OCI-LY3 (cell line): Measurements from ENCODE around the gene ZFYVE28.
A peak's percentile ranks its signal among the peaks of the same experiment; 100 is the strongest.

Source experiments
- H2AFZ ChIP-seq: fragments of 200-600, 300-600 bp; shearing (Covaris generic); 2 replicates; pipeline ENCODE4 v1.6.0; 2014; ENCODE audit warnings: antibody characterized with exemption, low read depth, low read length
- H3K27ac ChIP-seq: fragments of 200-600, 300-600 bp; sonication (generic); 2 replicates; pipeline ENCODE4 v1.5.1; 2014; ENCODE audit warnings: mild to moderate bottlenecking, low read length, moderate library complexity, mixed read lengths
- H3K27me3 ChIP-seq: fragments of 200-600, 300-600 bp; sonication (generic); 2 replicates; pipeline ENCODE4 v1.6.1; 2014; ENCODE audit warnings: low read depth, low read length, mixed read lengths
- H3K36me3 ChIP-seq: fragments of 200-600, 300-600 bp; sonication (generic); replicated peaks from 2 replicates; pipeline ENCODE3; 2014; ENCODE audit warnings: low read depth, low read length, mixed read lengths
- H3K4me1 ChIP-seq: fragments of 300-600, 200-600 bp; sonication (generic); 2 replicates; pipeline ENCODE4 v1.6.1; 2014; ENCODE audit warnings: low read length, mixed read lengths
- H3K4me2 ChIP-seq: fragments of 200-600, 300-600 bp; sonication (generic); 2 replicates; pipeline ENCODE4 v1.6.1; 2014; ENCODE audit warnings: low read length, mixed read lengths
- H3K4me3 ChIP-seq: fragments of 300-600, 200-600 bp; sonication (generic); 2 replicates; pipeline ENCODE4 v1.5.1; 2014; ENCODE audit warnings: antibody characterized with exemption, mild to moderate bottlenecking, low read length, moderate library complexity
- H3K79me2 ChIP-seq: fragments of 300-600, 200-600 bp; shearing (Covaris generic); 2 replicates; pipeline ENCODE4 v1.6.1; 2014; ENCODE audit warnings: mild to moderate bottlenecking, low read length, mixed read lengths
- H3K9ac ChIP-seq: fragments of 300-600, 200-600 bp; shearing (Covaris generic); 2 replicates; pipeline ENCODE4 v1.6.0; 2014; ENCODE audit warnings: mild to moderate bottlenecking, low read length, moderate library complexity
- H3K9me3 ChIP-seq: fragments of 200-600, 300-600 bp; shearing (Covaris generic); 2 replicates; pipeline ENCODE4 v1.6.1; 2014; ENCODE audit warnings: low read length, mixed read lengths; ENCODE audit not compliant: insufficient read depth
- H4K20me1 ChIP-seq: fragments of 200-600, 300-600 bp; sonication (generic); 2 replicates; pipeline ENCODE4 v1.6.1; 2016; ENCODE audit warnings: low read length, mixed read lengths; ENCODE audit not compliant: insufficient read depth
- EZH2phosphoT487 ChIP-seq: fragments of 200-600 bp; shearing (Covaris generic); IDR thresholded peaks from 2 replicates; pipeline ENCODE4 v1.6.1; 2018; ENCODE audit warnings: antibody characterized with exemption, mixed run types, low read depth
- TF ChIP-seq, protein P1 (sequence below): fragments of 200-600, 300-600 bp; sonication (generic); IDR thresholded peaks from 2 replicates; pipeline ENCODE4 v1.5.1; 2014; ENCODE audit warnings: antibody characterized with exemption, low read length, low read depth

Gene ZFYVE28

DNA sequence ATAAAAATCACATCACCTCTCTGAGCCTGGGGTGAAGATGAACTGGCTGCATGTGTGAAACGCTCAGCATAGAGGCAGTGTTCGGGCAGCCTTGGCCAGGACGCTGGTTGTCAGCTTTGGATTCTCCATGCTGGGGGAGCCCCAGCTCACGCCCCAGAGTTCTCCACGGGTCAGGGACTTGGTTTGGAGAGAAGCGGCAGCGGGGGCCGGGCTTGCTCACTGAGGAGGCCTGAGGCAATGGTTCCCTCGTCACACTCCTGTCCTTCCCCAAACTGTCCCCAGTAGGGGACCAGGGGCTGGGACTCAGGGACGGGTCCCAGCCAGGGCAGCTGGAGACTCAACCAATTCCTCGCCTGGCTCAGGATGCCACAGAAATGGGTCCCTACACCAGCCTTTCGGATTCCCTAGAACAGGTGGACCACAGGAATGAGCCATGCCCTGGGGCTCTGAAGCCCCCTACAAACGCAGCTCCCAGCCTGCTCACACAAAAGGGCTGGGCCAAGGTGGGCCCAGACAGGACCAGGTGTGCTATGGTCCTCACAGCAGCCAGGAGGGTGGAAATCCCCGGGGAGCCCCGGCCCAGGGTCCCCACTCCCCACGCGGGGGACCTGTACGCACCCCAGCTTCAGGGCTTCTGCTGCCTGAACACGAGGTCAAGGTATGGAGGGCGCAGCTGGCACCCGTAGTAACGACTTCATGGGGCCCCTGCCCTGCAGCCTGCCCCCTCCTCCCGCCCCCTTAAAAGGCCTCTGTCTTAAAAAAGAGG lies 157.9 kb downstream of the ZFYVE28 start:
- peak overlapping the region; percentile 79 for H3K4me2 ChIP-seq
- no peaks in the 10 kb centered on the region for H3K9me3 ChIP-seq
- H3K4me3 ChIP-seq = peak overlapping the region; percentile 90
- H3K9ac ChIP-seq = peak overlapping the region; percentile 69
- no peaks in the 10 kb centered on the region for H3K36me3 ChIP-seq
- H4K20me1 ChIP-seq = no peaks in the 10 kb centered on the region
- H3K27me3 ChIP-seq = no peaks in the 10 kb centered on the region
- peak overlapping the region; percentile 38; the same call in 1 of the 2 replicates for H2AFZ ChIP-seq
- H3K4me1 ChIP-seq = peaks cover 9% of the 10 kb centered on the region; the same call in 1 of the 2 replicates
- TF ChIP-seq, protein P1, sequence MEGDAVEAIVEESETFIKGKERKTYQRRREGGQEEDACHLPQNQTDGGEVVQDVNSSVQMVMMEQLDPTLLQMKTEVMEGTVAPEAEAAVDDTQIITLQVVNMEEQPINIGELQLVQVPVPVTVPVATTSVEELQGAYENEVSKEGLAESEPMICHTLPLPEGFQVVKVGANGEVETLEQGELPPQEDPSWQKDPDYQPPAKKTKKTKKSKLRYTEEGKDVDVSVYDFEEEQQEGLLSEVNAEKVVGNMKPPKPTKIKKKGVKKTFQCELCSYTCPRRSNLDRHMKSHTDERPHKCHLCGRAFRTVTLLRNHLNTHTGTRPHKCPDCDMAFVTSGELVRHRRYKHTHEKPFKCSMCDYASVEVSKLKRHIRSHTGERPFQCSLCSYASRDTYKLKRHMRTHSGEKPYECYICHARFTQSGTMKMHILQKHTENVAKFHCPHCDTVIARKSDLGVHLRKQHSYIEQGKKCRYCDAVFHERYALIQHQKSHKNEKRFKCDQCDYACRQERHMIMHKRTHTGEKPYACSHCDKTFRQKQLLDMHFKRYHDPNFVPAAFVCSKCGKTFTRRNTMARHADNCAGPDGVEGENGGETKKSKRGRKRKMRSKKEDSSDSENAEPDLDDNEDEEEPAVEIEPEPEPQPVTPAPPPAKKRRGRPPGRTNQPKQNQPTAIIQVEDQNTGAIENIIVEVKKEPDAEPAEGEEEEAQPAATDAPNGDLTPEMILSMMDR = no peak
- TF ChIP-seq EZH2phosphoT487 = no peak
- H3K27ac ChIP-seq = no peak overlapping the region
- H3K79me2 ChIP-seq = no peaks in the 10 kb centered on the region

DNA sequence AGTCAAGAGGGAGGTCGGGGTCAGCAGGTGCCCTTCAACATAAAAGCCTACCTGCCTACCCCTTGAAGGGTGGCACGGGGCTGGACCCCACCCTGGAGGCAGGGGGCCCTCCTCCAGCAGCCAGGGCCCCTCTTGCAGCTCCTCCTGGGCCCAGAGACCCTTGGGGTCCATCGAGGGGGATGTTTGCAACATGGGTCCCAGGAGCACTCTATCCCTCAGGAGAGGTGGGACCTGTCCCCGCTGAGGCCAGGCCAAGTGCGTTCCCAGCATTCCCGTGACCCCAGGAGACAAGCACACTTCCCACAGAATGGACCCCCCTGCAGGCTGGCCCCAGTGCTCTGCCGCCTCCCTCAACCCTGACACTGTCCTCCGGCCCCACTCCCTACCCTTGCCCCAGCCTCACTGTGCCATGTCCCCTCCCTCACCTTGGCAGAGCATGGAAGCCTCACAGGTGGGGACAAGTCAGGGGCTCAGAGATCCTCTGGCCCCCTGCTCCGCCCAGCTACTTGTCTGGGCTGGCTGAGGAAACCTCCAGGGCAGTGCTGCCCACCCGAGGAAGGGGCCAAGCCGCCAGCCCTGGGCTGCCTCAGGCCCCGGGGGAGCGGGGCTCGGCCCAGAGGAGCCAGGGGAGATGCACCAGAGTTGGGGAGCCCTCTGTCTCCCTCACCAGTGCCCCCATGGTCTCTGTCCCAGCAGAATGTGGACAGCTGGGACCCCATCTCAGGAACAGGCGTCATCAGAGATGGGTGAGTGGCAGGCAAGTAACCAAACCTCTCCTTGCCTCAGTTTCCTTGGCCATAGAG lies 158.7 kb downstream of the ZFYVE28 start:
- H3K27ac ChIP-seq = no peak overlapping the region
- H3K4me1 ChIP-seq = peaks cover 9% of the 10 kb centered on the region; the same call in 1 of the 2 replicates
- no peak overlapping the region for H2AFZ ChIP-seq
- TF ChIP-seq, protein P1 = no peak
- TF ChIP-seq EZH2phosphoT487 = no peak
- no peaks in the 10 kb centered on the region for H3K79me2 ChIP-seq
- no peaks in the 10 kb centered on the region for H3K36me3 ChIP-seq
- no peak overlapping the region for H3K4me2 ChIP-seq
- no peaks in the 10 kb centered on the region for H3K27me3 ChIP-seq
- H3K9me3 ChIP-seq = no peaks in the 10 kb centered on the region
- H3K9ac ChIP-seq = no peak overlapping the region
- H4K20me1 ChIP-seq = no peaks in the 10 kb centered on the region
- H3K4me3 ChIP-seq = 0 out of 2 replicates have a peak overlapping the region, but pooled peaks have one; percentile 90

DNA sequence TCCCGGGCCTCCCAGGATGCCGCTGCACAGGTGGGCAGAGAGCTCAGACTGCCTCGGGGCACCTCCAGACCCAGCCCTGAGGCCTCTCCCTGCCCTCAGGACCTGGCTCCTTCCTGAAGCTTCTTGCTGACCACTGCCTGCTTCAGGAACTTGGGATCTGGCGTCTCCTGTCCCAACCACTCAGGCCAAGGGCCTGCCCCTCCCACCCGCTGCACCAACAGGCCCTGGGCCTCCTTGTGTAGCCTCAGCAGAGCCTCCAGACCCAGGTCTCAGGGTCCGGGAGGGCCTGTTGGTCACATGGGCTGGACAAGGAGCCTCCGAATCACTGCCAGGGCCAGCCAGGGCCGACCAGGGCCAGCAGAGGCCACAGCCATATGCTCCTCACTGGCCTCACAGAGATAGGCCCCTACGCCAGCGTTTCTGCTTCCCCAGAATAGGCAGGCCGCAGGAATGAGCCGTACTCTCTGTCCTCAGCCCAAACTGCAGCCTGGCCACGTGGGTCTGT lies 159.4 kb downstream of the ZFYVE28 start:
- H3K4me2 ChIP-seq = no peak overlapping the region
- H3K4me1 ChIP-seq = peaks cover 9% of the 10 kb centered on the region; the same call in 1 of the 2 replicates
- H3K9me3 ChIP-seq = no peaks in the 10 kb centered on the region
- H2AFZ ChIP-seq = no peak overlapping the region
- H3K27me3 ChIP-seq = no peaks in the 10 kb centered on the region
- H3K9ac ChIP-seq = no peak overlapping the region
- H3K27ac ChIP-seq = no peak overlapping the region
- no peaks in the 10 kb centered on the region for H3K79me2 ChIP-seq
- no peaks in the 10 kb centered on the region for H3K36me3 ChIP-seq
- H4K20me1 ChIP-seq = no peaks in the 10 kb centered on the region
- H3K4me3 ChIP-seq = no peak overlapping the region
- TF ChIP-seq, protein P1 = no peak
- no peak for TF ChIP-seq EZH2phosphoT487
